COLO668 (cell line): ENCODE results near the gene TXNRD1.
"Not testable (repeated sequence)": the region's sequence is repeated elsewhere in the genome, so short reads cannot be mapped to it uniquely, and the experiment has no call there.

Source experiments
- DNase-seq: peaks from one replicate; lab custom pipeline; 2025; ENCODE audit not compliant: unreplicated experiment; lab: John Stamatoyannopoulos, UW

TXNRD1 gene

DNA sequence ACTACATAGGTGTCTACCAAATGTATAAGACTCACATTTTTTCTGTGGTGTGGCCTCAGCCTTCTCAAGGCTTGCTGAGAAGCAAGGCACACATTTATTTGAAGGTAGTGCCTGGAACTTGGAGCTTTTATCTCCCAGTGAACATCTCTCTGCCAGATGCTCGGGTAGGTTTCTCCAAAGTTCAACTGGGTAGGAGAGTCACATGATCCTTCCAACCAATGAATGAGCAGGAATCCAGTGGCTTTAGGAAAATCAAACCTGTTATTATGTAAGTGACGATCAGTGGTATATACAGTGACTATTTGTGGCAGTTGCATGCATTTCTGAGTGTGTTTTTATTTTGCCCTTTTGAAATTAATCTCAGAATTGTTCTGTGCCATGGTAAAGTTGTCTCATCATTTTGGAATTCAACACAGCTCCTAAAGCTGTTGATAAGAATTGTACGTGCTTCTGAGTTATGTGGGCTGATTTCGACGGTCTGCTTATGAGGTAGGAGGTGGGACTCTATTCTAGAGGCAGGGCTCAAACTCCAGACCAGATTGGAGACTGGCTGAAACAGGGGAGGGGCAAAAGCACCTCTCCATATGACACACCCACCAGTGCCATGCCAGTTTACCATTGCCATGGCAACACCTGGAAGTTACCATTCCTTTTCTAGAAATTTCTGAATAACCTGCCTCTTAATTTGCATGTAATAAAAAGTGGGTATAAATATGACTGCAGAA lies 145.6 kb downstream of the TXNRD1 start:
- DNase-seq: no peak

- DNase-seq: no peak
These were observed 150.4 kb downstream of the TXNRD1 start for GRCh38 chr12:104365921-104366410.

- DNase-seq: no peak
These were observed 154.1 kb downstream of the TXNRD1 start for GRCh38 chr12:104369708-104370107.

- no peak for DNase-seq
These were observed 155.7 kb downstream of the TXNRD1 start for GRCh38 chr12:104371043-104371870.

DNA sequence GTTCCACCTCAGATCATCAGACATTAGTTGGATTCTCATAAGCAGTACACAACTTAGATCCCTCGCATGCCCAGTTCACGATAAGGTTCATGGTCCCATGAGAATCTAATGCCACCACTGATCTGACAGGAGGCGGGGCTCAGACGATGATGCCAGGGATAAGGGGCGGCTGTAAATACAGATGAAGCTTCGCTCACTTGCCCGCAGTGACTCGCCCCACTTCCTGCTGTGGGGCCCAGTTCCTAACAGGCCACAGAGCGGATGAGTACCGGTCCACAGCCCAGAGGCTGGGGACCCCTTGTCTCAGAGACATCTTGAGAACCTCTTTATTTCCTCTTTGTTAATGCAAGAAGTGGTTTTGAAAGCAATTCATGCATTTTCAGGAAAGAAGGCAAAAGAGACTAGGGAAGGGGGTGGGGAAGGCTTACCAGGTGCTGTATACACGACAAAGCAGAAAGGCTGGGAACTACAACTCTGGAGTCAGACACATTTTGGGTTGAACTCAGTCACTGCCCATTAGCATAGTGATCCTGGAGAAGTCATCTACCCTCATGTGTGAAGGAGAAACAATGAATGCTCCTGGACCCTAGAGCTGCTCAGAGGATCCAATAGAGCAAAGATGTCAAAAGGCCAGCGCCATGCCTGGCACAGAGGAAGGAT lies 156.6 kb downstream of the TXNRD1 start:
- no peak for DNase-seq

GRCh38 chr12:104372721-104373335 lies 157.2 kb downstream of the TXNRD1 start:
- no peak for DNase-seq

DNA sequence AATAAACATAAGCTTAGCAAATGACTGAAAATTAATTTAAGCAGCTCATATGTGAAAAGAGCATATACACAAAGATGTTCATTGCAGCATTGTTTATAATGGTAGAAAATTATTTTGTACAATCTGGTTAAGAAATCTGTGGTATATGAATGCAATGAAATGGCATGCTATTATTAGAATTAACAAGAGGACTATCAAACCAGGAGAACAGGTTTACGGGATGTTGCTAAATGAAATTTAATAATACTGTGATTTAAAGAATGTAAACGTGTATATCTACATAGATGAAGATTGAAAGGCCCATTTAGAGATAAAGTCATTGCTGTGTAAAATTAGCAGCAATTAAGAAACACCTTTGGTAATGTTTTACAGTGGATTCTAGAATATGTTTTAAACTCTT lies 158.5 kb downstream of the TXNRD1 start:
- no peak for DNase-seq

DNA sequence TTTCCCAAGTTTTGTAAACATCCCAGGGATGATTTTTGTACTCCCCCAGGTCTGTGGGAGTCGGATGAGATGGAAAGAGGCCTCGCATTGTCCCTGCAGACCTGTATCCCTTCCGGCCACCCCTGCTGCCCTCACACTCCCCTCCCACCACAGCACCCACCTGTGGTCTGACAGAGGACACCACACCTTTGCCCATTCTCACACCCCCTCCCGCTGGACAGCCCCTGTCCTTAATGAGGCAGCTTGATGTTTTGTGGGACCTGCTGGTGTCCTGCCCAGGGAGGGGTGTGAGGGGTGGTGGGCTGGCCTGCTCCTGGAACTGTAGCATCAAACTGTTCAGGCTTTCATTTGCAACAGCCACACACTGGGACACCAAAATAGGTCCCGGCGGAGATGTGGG lies 159.2 kb downstream of the TXNRD1 start:
- DNase-seq: no peak

DNA sequence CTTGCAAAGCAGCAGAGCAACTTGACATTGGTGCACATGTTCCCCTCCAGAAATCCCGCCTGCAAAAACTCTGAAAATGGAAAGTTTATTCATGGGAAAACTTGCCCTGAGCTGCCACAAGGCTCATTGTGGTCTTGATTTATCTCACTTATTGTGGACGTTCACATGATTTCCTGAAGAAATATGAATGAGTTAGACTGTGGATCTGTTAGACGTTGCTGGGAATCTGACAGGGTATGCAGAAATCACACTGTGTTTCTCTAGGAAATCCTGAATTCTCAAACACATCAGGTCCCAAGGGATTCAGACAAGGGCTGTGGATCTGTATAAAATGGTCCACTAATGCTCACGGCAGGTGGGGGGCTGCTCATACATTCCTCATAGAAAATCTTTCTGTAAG lies 160.2 kb downstream of the TXNRD1 start:
- no peak for DNase-seq

- DNase-seq: no peak
These were observed 161.3 kb downstream of the TXNRD1 start for GRCh38 chr12:104376650-104377513.

DNA sequence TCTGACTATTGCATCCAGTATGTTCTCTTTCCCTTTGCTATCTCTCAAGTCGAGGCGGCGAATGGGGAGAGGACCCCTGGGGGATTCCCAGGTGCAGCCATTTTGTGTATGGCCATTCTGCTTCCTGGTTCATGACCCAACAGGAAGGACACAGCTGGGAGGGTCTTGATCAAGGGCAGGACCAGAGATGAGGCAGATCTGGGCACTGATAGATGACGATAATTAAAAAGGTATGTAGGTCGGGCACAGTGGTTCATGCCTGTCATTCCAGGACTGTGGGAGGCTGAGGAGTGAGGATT lies 161.9 kb downstream of the TXNRD1 start:
- no peak for DNase-seq

GRCh38 chr12:104378427-104378826 lies 162.8 kb downstream of the TXNRD1 start:
- DNase-seq: no peak

DNA sequence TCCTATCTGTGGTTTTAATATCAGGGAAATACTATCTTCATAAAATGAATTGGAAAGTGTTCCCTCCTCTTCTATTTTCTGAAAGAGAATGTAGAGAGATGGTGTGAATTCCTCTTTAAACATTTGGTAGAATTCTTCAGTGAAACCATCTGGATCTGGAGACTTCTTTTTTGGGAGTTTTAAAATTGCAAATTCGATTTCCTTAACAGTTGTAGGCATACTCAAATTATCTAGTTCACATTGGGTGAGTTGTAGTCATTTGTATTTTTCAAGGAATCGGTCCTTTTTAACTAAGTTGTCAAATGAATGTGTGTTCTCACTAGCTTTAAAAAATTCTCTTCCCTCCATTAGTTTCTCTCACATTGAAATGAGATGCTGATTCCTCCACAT lies 165.8 kb downstream of the TXNRD1 start:
- DNase-seq: no peak

DNA sequence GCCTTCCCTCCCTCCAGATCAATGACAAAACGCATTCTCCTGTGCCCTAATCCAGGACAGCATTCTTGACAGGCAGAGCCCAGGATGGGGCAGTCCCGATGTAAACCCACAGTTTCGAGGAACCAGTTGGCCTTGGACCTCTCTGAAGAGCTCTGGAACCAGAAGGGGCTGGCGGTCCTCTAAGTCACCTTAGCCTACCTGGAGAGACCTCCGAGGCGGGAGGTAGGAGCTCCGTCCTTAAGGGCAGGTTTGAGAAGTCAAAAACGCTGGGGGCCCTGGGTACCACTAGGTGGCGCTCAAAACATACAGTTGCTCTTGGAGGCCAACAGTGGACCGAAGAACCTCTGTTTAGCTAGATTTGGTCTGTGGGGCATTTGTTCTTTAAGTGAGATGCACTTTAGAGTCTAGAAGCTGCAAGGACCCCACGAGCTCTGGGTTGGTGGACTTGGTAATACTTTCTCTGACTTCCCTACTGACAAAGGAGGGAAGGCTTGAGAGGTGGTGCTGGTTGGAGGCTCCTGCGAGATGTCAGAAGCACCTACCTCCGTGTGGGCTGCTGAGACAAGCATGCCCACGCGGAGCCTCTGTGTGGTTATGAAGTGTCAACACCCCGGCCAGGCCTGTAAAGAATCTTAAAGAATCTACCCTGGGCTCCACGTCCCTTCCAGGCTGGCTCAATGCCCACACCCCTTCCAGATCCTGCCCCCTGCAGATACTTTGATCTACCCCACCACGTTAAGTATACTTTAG lies 166.3 kb downstream of the TXNRD1 start:
- DNase-seq: peak; percentile 81

DNA sequence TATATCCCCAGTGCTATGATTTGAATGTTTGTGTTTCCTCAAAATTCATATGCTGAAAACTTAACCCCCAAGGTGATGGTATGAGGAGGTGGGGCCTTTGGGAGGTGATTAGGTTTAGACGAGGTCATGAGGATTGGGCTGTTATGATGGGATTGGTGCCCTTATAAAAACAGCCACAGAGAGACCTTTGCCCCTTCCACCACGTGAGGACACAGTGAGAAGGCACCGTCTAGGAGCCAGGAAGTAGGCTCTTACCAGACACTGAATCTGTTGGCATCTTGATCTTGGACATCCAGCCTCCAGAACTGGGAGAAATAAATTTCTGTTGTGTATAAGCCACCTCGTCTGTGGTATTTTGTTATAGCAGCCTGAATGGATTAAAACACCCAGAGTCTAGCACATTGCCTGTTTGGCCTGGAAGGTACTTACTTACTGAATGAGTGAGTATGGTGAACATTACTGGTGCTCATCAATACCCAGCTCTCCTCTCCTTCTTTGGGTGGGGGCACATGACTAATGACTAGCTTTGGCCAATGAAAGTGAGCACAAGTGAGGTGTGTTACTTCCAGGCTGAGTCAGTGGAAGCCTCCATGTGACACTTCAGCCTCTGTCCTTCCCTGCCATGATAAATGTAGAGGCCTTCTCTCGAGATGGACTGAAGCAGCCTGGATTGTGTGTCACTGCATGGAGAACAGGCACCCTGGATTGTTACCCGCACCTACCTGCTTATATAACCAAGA lies 168.7 kb downstream of the TXNRD1 start:
- no peak for DNase-seq

- no peak for DNase-seq
These were observed 169.9 kb downstream of the TXNRD1 start for GRCh38 chr12:104385510-104385909.

DNA sequence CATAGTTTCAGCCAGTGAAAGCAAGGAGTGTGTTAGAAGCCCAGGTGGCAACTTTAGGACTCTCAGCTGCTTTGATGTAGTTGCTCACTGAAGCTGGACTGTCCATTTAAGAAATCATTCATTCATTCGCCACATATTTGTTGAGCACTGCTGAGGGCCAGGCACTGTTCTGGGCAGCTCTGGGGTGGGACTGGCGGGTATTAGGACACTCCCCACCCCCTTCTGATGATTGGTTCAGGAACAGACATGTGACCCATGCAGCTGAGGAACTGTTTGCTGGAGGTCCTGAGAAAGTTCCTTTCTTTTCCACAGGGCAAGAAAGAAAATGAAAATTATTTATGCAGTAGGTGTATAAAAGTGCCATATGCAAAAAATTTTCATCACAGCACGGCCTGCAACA lies 170.9 kb downstream of the TXNRD1 start:
- DNase-seq: no peak

GRCh38 chr12:104387190-104387589 lies 171.6 kb downstream of the TXNRD1 start:
- peak; percentile 55 for DNase-seq

DNA sequence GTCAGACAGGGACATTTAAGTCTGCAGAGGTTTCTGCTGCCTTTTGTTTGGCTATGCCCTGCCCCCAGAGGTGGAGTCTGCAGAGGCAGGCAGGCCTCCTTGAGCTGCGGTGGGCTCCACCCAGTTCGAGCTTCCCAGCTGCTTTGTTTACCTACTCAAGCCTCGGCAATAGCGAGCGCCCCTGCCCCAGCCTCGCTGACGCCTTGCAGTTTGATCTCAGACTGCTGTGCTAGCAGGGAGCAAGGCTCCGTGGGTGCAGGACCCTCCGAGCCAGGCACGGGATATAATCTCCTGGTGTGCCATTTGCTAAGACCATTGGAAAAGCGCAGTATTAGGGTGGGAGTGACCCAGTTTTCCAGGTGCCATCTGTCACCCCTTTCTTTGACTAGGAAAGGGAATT lies 178.5 kb downstream of the TXNRD1 start:
- not testable (repeated sequence) for DNase-seq
